Hepatic stellate cell (primary cell): ENCODE measurements around the gene FBXO31.
A peak's percentile ranks its signal among the peaks of the same experiment; 100 is the strongest.
"Not testable (repeated sequence)": the region's sequence is repeated elsewhere in the genome, so short reads cannot be mapped to it uniquely, and the experiment has no call there.

ENCODE experiments used
- DNase-seq: peaks from one replicate; pipeline ENCODE4 v3.0.0; 2011; ENCODE audit warnings: low spot score

FBXO31 gene

DNA sequence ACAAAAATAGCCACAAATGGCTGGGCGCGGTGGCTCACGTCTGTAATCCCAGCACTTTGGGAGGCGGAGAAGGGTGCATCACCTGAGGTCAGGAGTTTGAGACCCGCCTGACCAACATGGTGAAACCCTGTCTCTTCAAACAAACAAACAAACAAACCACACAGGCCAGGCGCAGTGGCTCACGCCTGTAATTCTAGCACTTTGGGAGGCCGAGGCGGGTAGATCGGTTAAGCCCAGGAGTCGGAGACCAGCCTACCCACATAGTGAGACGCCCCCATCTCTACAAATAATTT lies 1.2 kb upstream of the FBXO31 start:
- DNase-seq = not testable (repeated sequence)

DNA sequence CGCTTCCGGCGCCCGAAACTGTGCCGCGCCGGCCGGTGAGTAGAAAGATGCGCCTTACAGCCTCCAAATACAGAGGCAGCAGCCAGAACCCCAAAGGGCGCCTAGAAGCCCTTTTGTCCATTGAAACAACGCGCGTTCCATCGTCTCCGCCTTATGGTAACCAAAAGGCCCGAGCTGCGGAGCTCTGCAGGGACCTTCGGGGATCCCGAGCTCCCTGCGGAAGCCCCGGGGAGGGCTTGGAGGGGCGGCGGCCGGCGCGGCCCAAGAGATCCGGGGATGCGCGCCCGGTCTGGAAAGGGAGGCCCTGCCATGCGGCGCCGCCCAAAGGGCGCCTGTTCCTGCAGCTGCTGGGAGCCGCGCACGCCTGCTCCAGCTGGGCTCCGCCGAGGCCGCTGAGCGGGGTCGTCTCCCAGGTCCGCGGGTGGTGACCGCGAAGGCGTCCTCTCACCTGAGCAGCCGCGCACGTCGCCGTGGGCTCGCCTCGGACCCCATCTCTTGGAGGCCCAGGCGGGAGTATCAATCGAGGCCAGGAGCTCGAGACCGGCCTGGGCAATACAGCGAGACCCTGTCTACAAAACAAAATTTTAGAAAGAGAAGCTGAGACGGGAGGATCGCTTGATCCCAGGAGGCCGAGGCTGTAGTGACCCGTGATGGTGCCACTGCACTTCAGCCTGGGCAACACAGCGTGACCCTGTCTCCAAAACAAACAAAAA lies 742 bp upstream of the FBXO31 start:
- DNase-seq = peak; percentile 54

DNA sequence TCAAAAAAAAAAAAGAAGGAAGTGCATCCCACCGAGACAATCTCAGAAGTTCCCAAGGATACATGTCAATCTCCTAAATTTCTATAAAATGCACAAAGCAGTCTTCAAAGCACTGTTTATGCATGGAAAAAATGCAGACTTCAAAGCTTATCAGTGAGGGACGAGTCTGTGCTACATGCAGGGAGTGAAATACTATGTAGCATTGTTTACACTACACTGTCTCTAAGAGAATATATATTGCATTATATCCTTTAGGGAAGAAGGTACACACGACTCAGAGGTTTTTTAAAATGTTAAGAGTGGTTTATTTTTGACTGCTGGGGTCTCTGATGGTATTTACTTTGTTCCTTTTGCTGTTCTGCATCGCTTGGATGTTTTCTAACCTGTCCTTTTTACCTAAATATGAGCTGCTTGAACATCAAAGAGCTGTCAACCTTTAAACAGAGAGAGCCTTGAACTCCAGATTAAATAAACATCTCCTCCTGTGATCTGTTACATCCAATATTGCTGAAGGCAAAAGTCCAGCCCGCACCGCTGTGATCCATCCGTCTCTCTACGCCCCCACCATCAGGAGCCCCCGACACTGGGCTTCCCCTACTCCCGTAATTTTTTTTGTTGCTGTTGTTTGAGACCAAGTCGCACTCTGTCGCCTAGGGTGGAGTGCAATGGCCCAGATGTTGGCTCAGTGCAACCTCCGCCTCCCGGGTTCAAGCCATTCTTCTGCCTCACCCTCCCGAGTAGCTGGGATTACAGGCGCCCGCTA lies 1.4 kb downstream of the FBXO31 start:
- no peak for DNase-seq

- peak; percentile 51 for DNase-seq
Measured at GRCh38 chr16:87380881-87381280, 2.7 kb downstream of the FBXO31 start.

- DNase-seq = no peak
Measured at GRCh38 chr16:87380403-87380802, 3.2 kb downstream of the FBXO31 start.

DNA sequence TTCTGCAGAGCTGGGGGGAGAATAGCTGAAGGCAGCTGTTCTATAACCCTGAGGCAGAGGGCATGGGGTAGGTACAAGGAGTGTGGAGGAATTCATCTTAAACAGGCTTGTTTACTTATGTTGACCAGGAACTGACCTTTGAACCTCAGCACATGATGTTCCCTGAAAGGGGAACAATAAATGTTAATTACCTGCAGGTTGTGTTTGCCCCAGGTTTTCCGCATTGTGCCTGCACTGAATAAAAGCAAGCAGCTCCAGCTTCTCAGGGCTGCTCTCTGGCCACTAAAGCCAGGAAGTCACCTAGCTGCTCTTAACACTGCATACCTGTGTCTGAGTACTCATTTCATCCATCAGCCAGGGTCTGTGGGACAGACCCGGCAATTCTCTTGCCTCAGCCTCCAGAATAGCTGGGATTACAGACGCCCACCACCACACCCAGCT lies 4.2 kb downstream of the FBXO31 start:
- not testable (repeated sequence) for DNase-seq

- DNase-seq = no peak
Measured at GRCh38 chr16:87376660-87377059, 6.9 kb downstream of the FBXO31 start.

DNA sequence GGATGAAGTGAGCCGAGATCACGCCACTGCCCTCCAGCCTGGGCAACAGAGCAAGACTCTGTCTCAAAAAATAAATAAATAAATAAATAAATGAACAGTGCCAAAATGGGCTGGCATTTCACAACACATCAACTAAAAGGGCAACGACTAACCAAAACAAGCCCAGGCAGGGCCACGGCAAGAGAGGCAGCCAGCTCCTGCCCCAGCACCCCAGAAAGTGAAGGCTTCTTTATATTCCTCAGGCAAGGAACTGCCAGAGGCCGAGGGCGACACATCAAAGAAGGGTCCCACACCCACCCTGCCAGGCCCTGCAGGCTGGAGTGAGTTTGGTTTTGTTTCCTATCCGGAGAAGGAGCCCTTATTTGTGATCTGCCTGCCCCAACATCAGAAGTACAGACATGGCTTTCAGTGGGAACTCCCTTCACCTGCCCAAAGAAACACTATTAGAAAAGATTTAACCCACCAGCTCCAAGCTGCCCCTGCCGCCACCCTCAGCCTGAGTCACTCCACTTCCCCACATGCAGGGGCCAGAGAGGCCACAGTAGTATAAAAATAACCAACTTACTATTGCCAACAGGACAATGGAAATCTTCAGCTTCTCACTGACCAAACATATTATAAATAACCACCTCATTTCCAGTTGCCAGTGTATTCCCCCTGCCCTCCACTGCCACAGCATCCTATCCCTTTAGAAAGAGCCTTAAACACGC lies 8.0 kb downstream of the FBXO31 start:
- peak; percentile 51 for DNase-seq

DNA sequence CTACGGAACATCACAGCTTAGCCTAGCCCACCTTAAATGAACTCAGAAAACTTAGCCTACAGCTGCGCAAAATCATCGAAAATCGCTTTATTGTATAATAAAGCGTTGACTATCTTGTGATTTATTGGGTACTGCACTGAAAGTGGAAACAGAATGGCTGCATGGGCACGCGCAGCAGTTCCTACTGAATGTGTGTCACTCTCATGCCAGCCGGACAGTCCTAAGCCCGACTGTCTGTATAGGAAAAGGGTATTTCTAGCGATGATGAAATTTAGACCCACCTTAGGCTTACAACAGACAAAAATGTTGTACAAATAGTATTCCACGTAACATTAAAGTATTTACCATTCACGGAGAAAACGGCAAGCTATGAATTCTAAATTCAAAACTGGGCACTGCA lies 9.3 kb downstream of the FBXO31 start:
- DNase-seq = no peak

DNA sequence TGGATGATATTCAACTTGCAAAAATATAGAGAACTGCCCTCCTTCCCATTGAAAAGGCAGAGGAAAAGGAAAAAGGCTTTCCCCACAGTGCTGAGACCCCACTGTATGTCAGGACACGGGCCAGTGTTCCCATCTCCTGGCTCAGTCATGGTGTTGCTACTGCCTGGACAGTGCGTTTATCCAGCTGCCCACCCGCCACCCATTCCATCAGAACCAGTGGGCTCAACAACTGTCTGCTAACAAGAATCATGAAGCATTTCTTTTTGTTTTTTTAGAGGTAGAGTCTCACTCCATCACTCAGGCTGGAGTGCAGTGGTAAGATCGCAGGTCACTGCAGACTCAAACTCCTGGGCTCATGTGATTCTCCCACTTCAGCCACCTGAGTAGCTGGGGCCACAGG lies 11.3 kb downstream of the FBXO31 start:
- DNase-seq = no peak

DNA sequence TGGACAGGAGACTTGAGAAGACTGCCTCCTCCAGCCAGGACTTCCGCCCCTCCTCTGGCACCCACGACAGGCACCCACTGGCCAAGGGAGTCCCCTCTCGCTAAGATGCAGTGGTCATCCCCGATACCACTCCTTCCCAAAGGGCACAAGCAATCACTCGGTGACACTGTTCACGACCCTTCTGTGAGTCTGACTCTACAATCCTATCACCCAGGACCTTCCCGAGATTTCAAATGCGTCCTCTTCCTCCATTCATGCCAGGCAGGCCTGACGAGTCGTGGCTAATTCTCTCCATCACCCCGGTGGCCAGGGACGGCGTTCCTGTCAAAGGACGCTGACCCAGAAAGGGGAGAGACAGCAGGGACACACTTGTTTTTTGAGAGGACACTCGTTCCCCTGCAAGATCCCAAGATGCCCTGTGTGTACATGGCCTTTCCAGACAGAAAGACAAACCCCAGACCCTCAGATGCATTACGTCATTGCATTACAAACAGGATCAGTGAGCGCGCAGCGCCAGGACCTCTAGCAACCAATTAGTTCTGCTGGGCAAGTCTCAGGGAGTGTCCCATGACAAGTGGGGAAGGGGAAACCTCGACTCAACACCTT lies 12.2 kb downstream of the FBXO31 start:
- DNase-seq = no peak

- no peak for DNase-seq
Measured at GRCh38 chr16:87369796-87370719, 13.5 kb downstream of the FBXO31 start.

GRCh38 chr16:87369117-87369765 lies 14.3 kb downstream of the FBXO31 start:
- no peak for DNase-seq

- no peak for DNase-seq
Measured at GRCh38 chr16:87368029-87368770, 15.4 kb downstream of the FBXO31 start.

DNA sequence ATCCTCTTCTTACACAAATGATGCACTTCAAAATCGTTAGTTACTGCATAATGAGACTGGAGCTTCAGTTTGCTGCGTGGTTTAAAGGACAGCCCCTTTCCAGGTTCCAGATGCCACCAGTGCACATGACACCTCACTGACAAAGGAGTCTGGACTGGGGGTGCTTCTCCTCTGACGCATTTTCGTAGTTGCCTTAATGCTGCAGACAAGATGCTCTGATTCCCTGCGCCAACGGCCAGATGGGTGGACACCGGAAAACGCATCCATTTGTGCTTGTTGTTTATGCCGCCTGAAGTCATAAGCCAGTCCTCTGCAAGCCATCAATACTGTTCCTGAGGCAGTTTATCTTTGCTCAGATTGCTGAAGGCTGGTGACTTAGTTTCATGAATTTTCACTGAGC lies 16.0 kb downstream of the FBXO31 start:
- no peak for DNase-seq

GRCh38 chr16:87366930-87367329 lies 16.6 kb downstream of the FBXO31 start:
- DNase-seq = no peak

DNA sequence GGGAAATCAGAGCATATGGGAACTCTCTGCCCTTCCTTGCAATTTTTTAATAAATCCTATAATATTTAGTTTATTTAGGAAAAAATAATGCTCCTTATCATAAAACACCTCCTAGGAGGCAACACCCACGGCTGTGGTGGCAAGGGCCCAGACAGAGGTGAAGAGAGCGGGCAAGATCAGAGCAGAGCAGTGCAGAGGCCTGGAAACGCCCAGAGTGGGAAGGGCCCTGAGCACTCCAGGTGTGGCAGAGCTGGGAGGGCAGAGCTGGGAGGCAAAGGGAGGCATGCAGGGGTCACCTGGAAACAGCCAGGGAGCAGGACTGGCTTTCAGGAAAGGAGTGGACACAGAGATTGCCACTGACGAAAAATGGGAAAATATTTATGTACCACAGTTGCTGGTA lies 17.3 kb downstream of the FBXO31 start:
- DNase-seq = no peak

GRCh38 chr16:87365021-87365713 lies 18.4 kb downstream of the FBXO31 start:
- DNase-seq = no peak

GRCh38 chr16:87363771-87364455 lies 19.7 kb downstream of the FBXO31 start:
- peak; percentile 61 for DNase-seq
